OCI-LY3 (cell line): ENCODE measurements around the gene DOCK2.

Source experiments
- EZH2phosphoT487 ChIP-seq: fragments of 200-600 bp; shearing (Covaris generic); IDR thresholded peaks from 2 replicates; pipeline ENCODE4 v1.6.1; 2018; ENCODE audit warnings: antibody characterized with exemption, mixed run types, low read depth
- TF ChIP-seq, protein P1 (sequence below): fragments of 200-600, 300-600 bp; sonication (generic); IDR thresholded peaks from 2 replicates; pipeline ENCODE4 v1.5.1; 2014; ENCODE audit warnings: antibody characterized with exemption, low read length, low read depth

DNA sequence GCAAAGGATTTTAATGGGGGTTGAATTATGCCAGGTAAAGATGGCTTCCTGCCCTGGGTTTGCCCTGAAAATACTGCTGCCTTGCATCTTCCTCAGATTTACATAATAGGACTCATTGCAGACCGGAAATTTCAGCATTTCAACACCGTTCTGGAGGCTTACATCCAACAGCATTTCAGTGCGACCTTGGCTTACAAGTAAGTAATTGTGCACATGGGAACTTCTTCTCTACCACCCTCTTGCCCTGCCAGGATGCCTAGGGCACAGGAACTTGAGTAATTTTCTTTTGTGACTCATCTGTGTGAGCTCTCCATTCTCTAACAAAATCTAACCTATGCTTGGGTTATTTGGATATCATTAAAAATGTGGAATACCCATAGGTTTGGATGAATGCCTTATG, 80.2 kb downstream of the DOCK2 start:
- TF ChIP-seq, protein P1, sequence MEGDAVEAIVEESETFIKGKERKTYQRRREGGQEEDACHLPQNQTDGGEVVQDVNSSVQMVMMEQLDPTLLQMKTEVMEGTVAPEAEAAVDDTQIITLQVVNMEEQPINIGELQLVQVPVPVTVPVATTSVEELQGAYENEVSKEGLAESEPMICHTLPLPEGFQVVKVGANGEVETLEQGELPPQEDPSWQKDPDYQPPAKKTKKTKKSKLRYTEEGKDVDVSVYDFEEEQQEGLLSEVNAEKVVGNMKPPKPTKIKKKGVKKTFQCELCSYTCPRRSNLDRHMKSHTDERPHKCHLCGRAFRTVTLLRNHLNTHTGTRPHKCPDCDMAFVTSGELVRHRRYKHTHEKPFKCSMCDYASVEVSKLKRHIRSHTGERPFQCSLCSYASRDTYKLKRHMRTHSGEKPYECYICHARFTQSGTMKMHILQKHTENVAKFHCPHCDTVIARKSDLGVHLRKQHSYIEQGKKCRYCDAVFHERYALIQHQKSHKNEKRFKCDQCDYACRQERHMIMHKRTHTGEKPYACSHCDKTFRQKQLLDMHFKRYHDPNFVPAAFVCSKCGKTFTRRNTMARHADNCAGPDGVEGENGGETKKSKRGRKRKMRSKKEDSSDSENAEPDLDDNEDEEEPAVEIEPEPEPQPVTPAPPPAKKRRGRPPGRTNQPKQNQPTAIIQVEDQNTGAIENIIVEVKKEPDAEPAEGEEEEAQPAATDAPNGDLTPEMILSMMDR, result no peak
- no peak for TF ChIP-seq EZH2phosphoT487
